Mesenchymal stem cell (in vitro differentiated cells and primary cell): ENCODE data around the gene GALR3.

Experiments
- DNase-seq: peaks from one replicate; pipeline ENCODE4 v3.0.0-alpha.2; 2013
- H2AFZ ChIP-seq: one replicate; pipeline ENCODE4 v1.6.1; 2013; ENCODE audit warnings: low read depth, mild to moderate bottlenecking, control low read depth, inconsistent platforms, low read length, moderate library complexity
- H2AK5ac ChIP-seq: 2 replicates; pipeline ENCODE4 v1.6.1; 2013; ENCODE audit warnings: low read length, moderate library complexity, mild to moderate bottlenecking, inconsistent platforms; ENCODE audit not compliant: severe bottlenecking
- H2BK120ac ChIP-seq: one replicate; pipeline ENCODE4 v1.6.1; 2013; ENCODE audit warnings: low read depth, mild to moderate bottlenecking, inconsistent platforms, low read length, moderate library complexity
- H2BK12ac ChIP-seq, 2 experiments: one replicate each; pipeline ENCODE4 v1.6.1; 2013; ENCODE audit warnings: inconsistent platforms in 2 of 2, low read length in 2 of 2, mild to moderate bottlenecking in 2 of 2, moderate library complexity in 2 of 2, control low read depth in 1 of 2
- H2BK15ac ChIP-seq: one replicate; pipeline ENCODE4 v1.6.1; 2013; ENCODE audit warnings: mild to moderate bottlenecking, low read depth, inconsistent platforms; ENCODE audit not compliant: poor library complexity, severe bottlenecking
- H2BK5ac ChIP-seq: 2 replicates; pipeline ENCODE4 v1.6.1; 2013; ENCODE audit warnings: low read depth, mild to moderate bottlenecking, low read length, control low read depth, inconsistent platforms; ENCODE audit not compliant: poor library complexity, severe bottlenecking
- H3K14ac ChIP-seq, 2 experiments: one replicate each; pipeline ENCODE4 v1.6.1; 2013; ENCODE audit warnings: inconsistent platforms in 2 of 2, low read length in 2 of 2, control low read depth in 1 of 2, mild to moderate bottlenecking in 1 of 2, moderate library complexity in 1 of 2
- H3K18ac ChIP-seq, 2 experiments: one replicate each; pipeline ENCODE4 v1.6.1; 2013; ENCODE audit warnings: inconsistent platforms in 2 of 2, low read length in 2 of 2, control low read depth in 1 of 2, low read depth in 1 of 2, mild to moderate bottlenecking in 1 of 2
- H3K23ac ChIP-seq, 2 experiments: one replicate each; pipeline ENCODE4 v1.6.1; 2013; ENCODE audit warnings: inconsistent platforms in 2 of 2, low read length in 2 of 2, mild to moderate bottlenecking in 2 of 2, moderate library complexity in 2 of 2, control low read depth in 1 of 2
- H3K27ac ChIP-seq: 2 replicates; pipeline ENCODE4 v1.5.1; 2013; ENCODE audit warnings: mild to moderate bottlenecking, moderate library complexity, low read length, control low read depth, inconsistent platforms; ENCODE audit not compliant: poor library complexity, severe bottlenecking
- H3K27me3 ChIP-seq, 2 experiments: 2 replicates each; pipeline versions ENCODE4 v1.6.1 to v1.7.0; 2013; ENCODE audit warnings: low read length in 2 of 2, mild to moderate bottlenecking in 2 of 2, moderate library complexity in 2 of 2, control low read depth in 1 of 2, inconsistent platforms in 1 of 2; ENCODE audit not compliant: control insufficient read depth in 1 of 2, insufficient read depth in 1 of 2
- H3K36me3 ChIP-seq, 2 experiments: 2 replicates each; pipeline versions ENCODE4 v1.6.1 to v1.7.0; 2013; ENCODE audit warnings: low read length in 2 of 2, control low read depth in 1 of 2, inconsistent platforms in 1 of 2, low read depth in 1 of 2, mild to moderate bottlenecking in 1 of 2; ENCODE audit not compliant: insufficient read depth in 2 of 2, control insufficient read depth in 1 of 2
- H3K4ac ChIP-seq, 2 experiments: one replicate each; pipeline ENCODE4 v1.6.1; 2013; ENCODE audit warnings: inconsistent platforms in 2 of 2, low read length in 2 of 2, mild to moderate bottlenecking in 2 of 2, moderate library complexity in 2 of 2, control low read depth in 1 of 2, low read depth in 1 of 2
- H3K4me1 ChIP-seq: 2 replicates; pipeline ENCODE4 v1.6.1; 2013; ENCODE audit warnings: low read depth, low read length, control low read depth; ENCODE audit not compliant: control insufficient read depth, insufficient read depth
- H3K4me2 ChIP-seq: 2 replicates; pipeline ENCODE4 v1.6.1; 2013; ENCODE audit warnings: low read length, mild to moderate bottlenecking, inconsistent platforms; ENCODE audit not compliant: poor library complexity, severe bottlenecking
- H3K4me3 ChIP-seq, 2 experiments: 2 replicates each; pipeline versions ENCODE4 v1.5.1 to v1.7.0; 2013; ENCODE audit warnings: low read length in 2 of 2, mild to moderate bottlenecking in 2 of 2, control low read depth in 1 of 2, low read depth in 1 of 2; ENCODE audit not compliant: insufficient read depth in 1 of 2
- H3K79me1 ChIP-seq: replicated peaks from 2 replicates; pipeline ENCODE4 v1.6.1; 2013; ENCODE audit warnings: mild to moderate bottlenecking, control low read depth, low read length, inconsistent platforms; ENCODE audit not compliant: poor library complexity, severe bottlenecking
- H3K9ac ChIP-seq: 2 replicates; pipeline ENCODE4 v1.7.0; 2013; ENCODE audit warnings: mild to moderate bottlenecking, low read length, moderate library complexity
- H3K9me3 ChIP-seq: 2 replicates; pipeline ENCODE4 v1.7.0; 2013; ENCODE audit warnings: mild to moderate bottlenecking, low read length; ENCODE audit not compliant: control insufficient read depth
- H4K8ac ChIP-seq: one replicate; pipeline ENCODE4 v1.6.1; 2013; ENCODE audit warnings: inconsistent platforms, mild to moderate bottlenecking, low read length, moderate library complexity
- H4K91ac ChIP-seq: one replicate; pipeline ENCODE4 v1.6.1; 2013; ENCODE audit warnings: mild to moderate bottlenecking, low read length, inconsistent platforms
- WGBS: methylation state at CpG from one replicate; pipeline ENCODE4 v1.1.7; 2013; ENCODE audit warnings: mixed read lengths; 5-methylcytosine and 5-hydroxymethylcytosine counted together

GALR3 gene

GRCh38 chr22:37848587-37849088, 25.5 kb downstream of the GALR3 start:
- Histone ChIP-seq H3K9ac (peak overlapping the region; percentile 96), H3K18ac (peak overlapping the region in 1 of 2 experiments; percentile 37), H4K8ac (no peak overlapping the region), H4K91ac (no peak overlapping the region), H2BK5ac (no peak overlapping the region), H2BK120ac (no peak overlapping the region), H3K4me3 (peak overlapping the region; percentile 89 to 100), H3K27ac (peak overlapping the region; percentile 83), H3K14ac (no peak overlapping the region), H3K4ac (peak overlapping the region in 1 of 2 experiments; percentile 78), H2AFZ (no peak overlapping the region), H2BK12ac (no peak overlapping the region), H3K9me3 (no peaks in the 10 kb centered on the region), H2BK15ac (no peak overlapping the region), H3K23ac (peak overlapping the region in 1 of 2 experiments; percentile 30), H3K4me2 (peak overlapping the region; percentile 53), H3K4me1 (peaks cover 9% of the 10 kb centered on the region), H2AK5ac (no peak overlapping the region), H3K36me3 (peaks cover 14 to 35% of the 10 kb centered on the region in 2 experiments), H3K79me1 (peaks cover 13% of the 10 kb centered on the region), H3K27me3 (no peaks in the 10 kb centered on the region)
- WGBS, result 51% methylated on average over 27 of the region's 27 CpGs
- DNase-seq, result peak; percentile 39

DNA sequence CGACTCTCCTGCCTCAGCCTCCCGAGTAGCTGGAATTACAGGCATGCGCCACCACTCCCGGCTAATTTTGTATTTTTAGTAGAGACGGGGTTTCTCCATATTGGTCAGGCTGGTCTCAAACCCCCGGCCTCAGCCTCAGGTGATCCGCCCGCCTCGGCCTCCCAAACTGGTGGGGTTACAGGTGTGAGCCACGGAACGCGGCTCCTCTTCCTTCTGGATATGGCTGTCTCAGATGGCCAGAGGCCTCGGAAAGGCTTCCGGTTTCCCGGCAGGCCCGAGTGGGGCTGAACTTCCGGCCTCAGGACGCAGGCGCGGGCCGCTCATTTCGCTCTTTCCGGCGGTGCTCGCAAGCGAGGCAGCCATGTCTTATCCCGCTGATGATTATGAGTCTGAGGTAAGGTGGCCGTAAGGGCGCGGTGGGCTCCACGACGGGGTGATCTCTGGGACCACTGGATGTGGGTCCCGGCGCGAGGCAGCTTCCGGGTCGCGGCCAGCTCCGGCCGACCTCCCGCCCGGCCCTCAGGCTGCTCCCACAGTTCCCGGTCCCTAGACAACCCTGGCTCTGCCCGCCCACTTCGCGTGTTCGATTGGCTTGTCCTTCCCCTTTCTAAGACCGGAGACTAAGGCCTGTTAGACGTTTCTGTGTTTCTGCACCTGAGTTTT, 26.0 kb downstream of the GALR3 start, which contains the start of gene EIF3L:
Gene EIF3L, plus strand, starts transcription at position 331 of the 663 bp plus-strand sequence. Its CDS starts 31 bp downstream, at position 362.
- peak within 1 kb of the TSS in 1 of 2 experiments; percentile 37 for H2BK12ac ChIP-seq

GRCh38 chr22:37850801-37851200, 27.6 kb downstream of the GALR3 start:
- Histone ChIP-seq H3K14ac (no peak overlapping the region), H3K4ac (no peak overlapping the region), H3K27ac (no peak overlapping the region), H2AFZ (no peak overlapping the region), H3K9me3 (no peaks in the 10 kb centered on the region), H3K36me3 (peaks cover 24 to 57% of the 10 kb centered on the region in 2 experiments), H3K23ac (no peak overlapping the region), H3K4me3 (peak overlapping the region in 1 of 2 experiments; percentile 100), H2BK5ac (no peak overlapping the region), H3K9ac (peak overlapping the region; percentile 96), H3K18ac (no peak overlapping the region), H3K4me2 (no peak overlapping the region), H3K4me1 (peaks cover 9% of the 10 kb centered on the region), H2BK12ac (no peak overlapping the region), H3K79me1 (peaks cover 17% of the 10 kb centered on the region), H4K91ac (no peak overlapping the region), H2BK120ac (no peak overlapping the region), H4K8ac (no peak overlapping the region), H2AK5ac (no peak overlapping the region), H3K27me3 (no peaks in the 10 kb centered on the region), H2BK15ac (no peak overlapping the region)
- no peak for DNase-seq
- 96% methylated on average over 4 of the region's 4 CpGs for WGBS

More for the DNA sequence above, 26.0 kb downstream of the GALR3 start, which contains the start of gene EIF3L:
- Histone ChIP-seq H4K91ac (peak within 1 kb of the TSS; percentile 87), H3K9me3 (no peaks in the 10 kb centered on the region), H2BK5ac (peak within 1 kb of the TSS; percentile 39), H3K4ac (peak within 1 kb of the TSS; percentile 15 to 78), H3K18ac (peak within 1 kb of the TSS; percentile 95 to 96), H2AFZ (peak within 1 kb of the TSS; percentile 99), H3K4me1 (peaks cover 9% of the 10 kb centered on the region), H2BK120ac (peak within 1 kb of the TSS; percentile 42), H3K14ac (peak within 1 kb of the TSS; percentile 9 to 71), H2BK15ac (no peak within 1 kb of the TSS), H2AK5ac (peak within 1 kb of the TSS; percentile 12), H3K23ac (peak within 1 kb of the TSS; percentile 30 to 96), H3K36me3 (peaks cover 15 to 41% of the 10 kb centered on the region in 2 experiments), H3K79me1 (peaks cover 14% of the 10 kb centered on the region), H3K27me3 (no peaks in the 10 kb centered on the region), H3K27ac (peak within 1 kb of the TSS; percentile 83), H3K4me2 (peak within 1 kb of the TSS; percentile 88), H3K4me3 (peak within 1 kb of the TSS; percentile 89 to 100), H3K9ac (peak within 1 kb of the TSS; percentile 96), H4K8ac (peak within 1 kb of the TSS; percentile 91)
- WGBS, result 1% methylated on average over 49 of the region's 49 CpGs
- peak; percentile 92 for DNase-seq

- H3K4me2 ChIP-seq, result no peak overlapping the region
- H3K4ac ChIP-seq, result no peak overlapping the region
- no peak overlapping the region for H3K27ac ChIP-seq
- H3K27me3 ChIP-seq, result no peaks in the 10 kb centered on the region
- no peak overlapping the region for H2BK12ac ChIP-seq
- no peak overlapping the region for H3K4me3 ChIP-seq
- H3K79me1 ChIP-seq, result peaks cover 17% of the 10 kb centered on the region
- H2BK5ac ChIP-seq, result no peak overlapping the region
- H4K91ac ChIP-seq, result no peak overlapping the region
- 97% methylated on average over 5 of the region's 5 CpGs for WGBS
- H3K36me3 ChIP-seq, result peaks cover 29 to 67% of the 10 kb centered on the region in 2 experiments
- H2AK5ac ChIP-seq, result no peak overlapping the region
- peaks cover 9% of the 10 kb centered on the region for H3K4me1 ChIP-seq
- no peak overlapping the region for H2BK120ac ChIP-seq
- H3K9me3 ChIP-seq, result no peaks in the 10 kb centered on the region
- no peak for DNase-seq
- no peak overlapping the region for H3K18ac ChIP-seq
- H2AFZ ChIP-seq, result no peak overlapping the region
- no peak overlapping the region for H3K9ac ChIP-seq
- no peak overlapping the region for H3K14ac ChIP-seq
- no peak overlapping the region for H4K8ac ChIP-seq
- no peak overlapping the region for H2BK15ac ChIP-seq
- H3K23ac ChIP-seq, result no peak overlapping the region
These were observed 29.2 kb downstream of the GALR3 start for GRCh38 chr22:37852418-37852817.
